Regular cardiac myocyte (primary cell): Measurements from ENCODE around the gene GPATCH11. TPM values are rescaled to one million over a fixed set of nuclear protein-coding genes. Genes with fewer than 3 reads are reported as not detected.

ENCODE experiments used
- total RNA-seq: library from RNA; depleted of rRNA; stranded (reverse); fragments of >200 nt; gene quantifications from 2 replicates; pipeline ENCODE4 v1.2.3, GENCODE V29; 2014

The GPATCH11 gene
- 7.0 and 10.9 TPM in 2 replicates for total RNA-seq

GRCh38 chr2:37083873-37084794 lies at the start of gene GPATCH11, which contains the start of gene HEATR5B:
Gene GPATCH11 (plus strand): TSS chr2:37084518. CDS start chr2:37088382, 3,864 bp downstream.
Gene HEATR5B (minus strand): TSS chr2:37084372. CDS start chr2:37083414, 958 bp downstream.

Other genes with a start within 250 kb of the GPATCH11 start
- 14.1 and 14.4 TPM in 2 replicates for gene STRN, start 118.0 kb upstream of the GPATCH11 start, total RNA-seq
- 19.9 and 27.9 TPM in 2 replicates for gene HEATR5B, start 146 bp upstream of the GPATCH11 start, total RNA-seq
- gene EIF2AK2, start 72.5 kb downstream of the GPATCH11 start, total RNA-seq = 25.1 and 37.0 TPM in 2 replicates
- not detected in 2 replicates for gene SULT6B1, start 104.2 kb downstream of the GPATCH11 start, total RNA-seq
- 13.0 and 13.8 TPM in 2 replicates for gene CEBPZOS, start 112.0 kb downstream of the GPATCH11 start, total RNA-seq
- gene CEBPZ, start 147.1 kb downstream of the GPATCH11 start, total RNA-seq = 58.3 and 83.4 TPM in 2 replicates
- gene NDUFAF7, start 147.1 kb downstream of the GPATCH11 start, total RNA-seq = 12.3 and 18.6 TPM in 2 replicates
- gene PRKD3, start 240.3 kb downstream of the GPATCH11 start, total RNA-seq = 53.7 and 58.1 TPM in 2 replicates